Neural crest cell (in vitro differentiated cells): Measurements from ENCODE around the gene LPCAT1. TPM values are rescaled to one million over a fixed set of nuclear protein-coding genes. Genes with fewer than 3 reads are reported as not detected.
A peak's percentile ranks its signal among the peaks of the same experiment; 100 is the strongest.
"Not testable (repeated sequence)": the region's sequence is repeated elsewhere in the genome, so short reads cannot be mapped to it uniquely, and the experiment has no call there.

Experiments used
- DNase-seq: peaks from one replicate; pipeline ENCODE4 v3.0.0; 2021; ENCODE audit warnings: low read depth, mixed read lengths, low spot score
- H3K27ac Mint-ChIP-seq: one replicate; pipeline ENCODE4 v1.8.0; 2021; ENCODE audit warnings: mild to moderate bottlenecking, mixed read lengths; ENCODE audit not compliant: unreplicated experiment
- H3K27me3 Mint-ChIP-seq: 2 replicates; pipeline ENCODE4 v1.8.0; 2021; ENCODE audit warnings: low read depth, mild to moderate bottlenecking, mixed read lengths
- H3K36me3 Mint-ChIP-seq: 2 replicates; pipeline ENCODE4 v1.8.0; 2021; ENCODE audit warnings: low read depth, mild to moderate bottlenecking, mixed read lengths
- H3K4me1 Mint-ChIP-seq: 2 replicates; pipeline ENCODE4 v1.8.0; 2021; ENCODE audit warnings: mixed read lengths
- H3K4me3 Mint-ChIP-seq: one replicate; pipeline ENCODE4 v1.8.0; 2021; ENCODE audit warnings: mild to moderate bottlenecking, mixed read lengths
- H3K9me3 Mint-ChIP-seq: 2 replicates; pipeline ENCODE4 v1.8.0; 2021; ENCODE audit warnings: mixed read lengths
- total RNA-seq: library from RNA; stranded (reverse); gene quantifications from 2 replicates; pipeline ENCODE4 v1.2.1, GENCODE V29; 2021
- TF ChIP-seq, protein P1 (sequence below): fragments of 200-600 bp; sonication (generic); conservative IDR thresholded peaks from 2 replicates; pipeline ENCODE4 v1.5.0; 2021; ENCODE audit warnings: antibody characterized with exemption, mild to moderate bottlenecking

Gene LPCAT1
- total RNA-seq, 1 donor from 2014 or later, result 111 TPM

DNA sequence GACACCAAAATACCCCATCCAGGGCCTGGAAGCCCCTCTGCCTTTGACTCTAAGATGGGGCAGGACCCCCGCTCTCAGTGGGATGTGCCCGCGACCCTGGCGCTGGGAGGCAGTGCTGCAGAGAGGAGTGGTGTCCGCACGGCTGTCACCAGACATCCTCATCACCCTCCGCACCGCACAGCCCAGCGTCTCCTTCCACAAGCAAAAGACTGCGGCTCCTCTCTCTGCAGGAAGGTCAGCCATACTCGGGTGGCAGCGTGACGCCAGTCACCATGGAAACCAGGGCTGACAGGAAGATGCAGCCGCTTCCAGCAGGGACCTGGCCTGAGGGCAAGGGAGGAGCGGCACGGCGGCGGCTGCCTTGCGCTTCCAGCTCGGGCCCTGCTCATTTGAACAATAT is 61.4 kb downstream of the LPCAT1 start:
- Mint-ChIP-seq H3K4me3 (peak overlapping the region; percentile 77), H3K4me1 (peaks cover 6% of the 10 kb centered on the region), H3K27me3 (peaks cover 2% of the 10 kb centered on the region), H3K27ac (no peak overlapping the region), H3K9me3 (peaks cover 13% of the 10 kb centered on the region), H3K36me3 (peaks cover 61% of the 10 kb centered on the region)
- DNase-seq, result peak; percentile 38
- TF ChIP-seq, protein P1, sequence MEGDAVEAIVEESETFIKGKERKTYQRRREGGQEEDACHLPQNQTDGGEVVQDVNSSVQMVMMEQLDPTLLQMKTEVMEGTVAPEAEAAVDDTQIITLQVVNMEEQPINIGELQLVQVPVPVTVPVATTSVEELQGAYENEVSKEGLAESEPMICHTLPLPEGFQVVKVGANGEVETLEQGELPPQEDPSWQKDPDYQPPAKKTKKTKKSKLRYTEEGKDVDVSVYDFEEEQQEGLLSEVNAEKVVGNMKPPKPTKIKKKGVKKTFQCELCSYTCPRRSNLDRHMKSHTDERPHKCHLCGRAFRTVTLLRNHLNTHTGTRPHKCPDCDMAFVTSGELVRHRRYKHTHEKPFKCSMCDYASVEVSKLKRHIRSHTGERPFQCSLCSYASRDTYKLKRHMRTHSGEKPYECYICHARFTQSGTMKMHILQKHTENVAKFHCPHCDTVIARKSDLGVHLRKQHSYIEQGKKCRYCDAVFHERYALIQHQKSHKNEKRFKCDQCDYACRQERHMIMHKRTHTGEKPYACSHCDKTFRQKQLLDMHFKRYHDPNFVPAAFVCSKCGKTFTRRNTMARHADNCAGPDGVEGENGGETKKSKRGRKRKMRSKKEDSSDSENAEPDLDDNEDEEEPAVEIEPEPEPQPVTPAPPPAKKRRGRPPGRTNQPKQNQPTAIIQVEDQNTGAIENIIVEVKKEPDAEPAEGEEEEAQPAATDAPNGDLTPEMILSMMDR, result no peak

DNA sequence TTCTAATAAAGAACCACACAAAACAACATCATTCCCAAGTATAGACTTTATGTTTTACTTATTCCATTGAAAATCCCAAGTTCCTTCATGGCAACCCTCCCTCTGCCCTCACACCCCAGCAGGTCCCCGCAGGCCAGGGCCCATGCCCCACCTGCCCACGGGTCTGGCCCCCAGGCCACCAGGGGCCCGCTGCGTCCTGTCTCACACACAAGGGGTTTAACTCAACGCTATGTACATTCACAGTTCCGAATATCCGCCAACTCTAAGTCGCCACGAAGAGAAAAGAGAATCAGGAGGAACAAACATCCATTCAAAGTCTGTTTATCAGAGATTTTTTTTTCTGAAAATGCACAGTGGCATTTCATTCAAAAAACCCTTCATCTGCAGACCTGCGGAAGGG is 62.4 kb downstream of the LPCAT1 start:
- Mint-ChIP-seq H3K4me1 (peaks cover 6% of the 10 kb centered on the region), H3K36me3 (peaks cover 70% of the 10 kb centered on the region), H3K4me3 (no peak overlapping the region), H3K9me3 (peaks cover 20% of the 10 kb centered on the region), H3K27ac (no peak overlapping the region), H3K27me3 (peaks cover 6% of the 10 kb centered on the region)
- TF ChIP-seq, protein P1, result no peak
- no peak for DNase-seq

DNA sequence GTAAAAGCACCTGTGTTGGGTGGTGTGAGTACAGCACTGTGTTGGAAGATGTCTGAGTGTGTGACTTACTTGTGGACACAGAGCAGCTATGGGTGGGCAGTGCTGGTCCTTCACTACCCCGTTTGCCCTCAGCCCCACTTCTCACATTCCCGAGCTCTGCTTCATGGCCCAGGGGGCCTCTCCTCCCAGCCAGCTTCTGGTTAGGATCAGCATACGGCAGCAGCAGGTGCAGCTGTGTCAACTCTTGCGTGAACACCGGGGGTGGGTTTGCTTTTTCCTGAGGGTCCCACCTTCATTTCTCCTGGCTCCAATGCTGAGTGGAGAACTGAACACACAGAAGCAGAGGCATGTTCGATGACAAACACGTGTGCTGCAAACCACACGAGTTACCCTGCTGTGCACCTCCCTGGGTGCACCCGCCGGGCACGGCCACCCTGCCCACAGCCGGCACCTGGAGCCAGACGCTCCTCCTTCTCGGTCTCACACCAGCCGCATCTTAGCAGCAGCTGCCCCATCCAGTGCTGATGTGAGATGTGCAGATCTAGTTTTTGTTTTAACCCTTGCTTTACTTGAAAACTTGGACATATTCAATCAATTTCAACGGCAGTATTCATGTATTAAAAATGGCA is 63.6 kb downstream of the LPCAT1 start:
- TF ChIP-seq, protein P1, result no peak
- H3K27ac Mint-ChIP-seq, result no peak overlapping the region
- peaks cover 64% of the 10 kb centered on the region for H3K36me3 Mint-ChIP-seq

DNA sequence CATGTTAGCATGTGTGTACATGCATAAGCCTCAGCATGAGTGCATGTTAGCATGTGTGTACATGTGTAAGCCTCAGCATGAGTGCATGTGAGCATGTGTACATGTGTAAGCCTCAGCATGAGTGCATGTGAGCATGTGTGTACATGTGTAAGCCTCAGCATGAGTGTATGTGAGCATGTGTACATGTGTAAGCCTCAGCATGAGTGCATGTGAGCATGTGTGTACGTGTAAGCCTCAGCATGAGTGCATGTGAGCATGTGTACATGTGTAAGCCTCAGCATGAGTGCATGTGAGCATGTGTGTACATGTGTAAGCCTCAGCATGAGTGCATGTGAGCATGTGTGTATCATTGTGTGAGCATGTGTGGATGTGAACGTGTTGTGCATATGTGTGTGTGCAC is 64.3 kb downstream of the LPCAT1 start:
- H3K4me1 Mint-ChIP-seq, H3K4me3 Mint-ChIP-seq, DNase-seq, H3K27ac Mint-ChIP-seq: not testable (repeated sequence)
- Mint-ChIP-seq H3K36me3 (peaks cover 58% of the 10 kb centered on the region), H3K9me3 (peaks cover 14% of the 10 kb centered on the region), H3K27me3 (peaks cover 13% of the 10 kb centered on the region)

More for the DNA sequence above, 63.6 kb downstream of the LPCAT1 start:
- H3K9me3 Mint-ChIP-seq, result peaks cover 17% of the 10 kb centered on the region
- DNase-seq, result no peak
- peaks cover 11% of the 10 kb centered on the region for H3K27me3 Mint-ChIP-seq
- H3K4me3 Mint-ChIP-seq, result no peak overlapping the region
- H3K4me1 Mint-ChIP-seq, result peaks cover 6% of the 10 kb centered on the region

DNA sequence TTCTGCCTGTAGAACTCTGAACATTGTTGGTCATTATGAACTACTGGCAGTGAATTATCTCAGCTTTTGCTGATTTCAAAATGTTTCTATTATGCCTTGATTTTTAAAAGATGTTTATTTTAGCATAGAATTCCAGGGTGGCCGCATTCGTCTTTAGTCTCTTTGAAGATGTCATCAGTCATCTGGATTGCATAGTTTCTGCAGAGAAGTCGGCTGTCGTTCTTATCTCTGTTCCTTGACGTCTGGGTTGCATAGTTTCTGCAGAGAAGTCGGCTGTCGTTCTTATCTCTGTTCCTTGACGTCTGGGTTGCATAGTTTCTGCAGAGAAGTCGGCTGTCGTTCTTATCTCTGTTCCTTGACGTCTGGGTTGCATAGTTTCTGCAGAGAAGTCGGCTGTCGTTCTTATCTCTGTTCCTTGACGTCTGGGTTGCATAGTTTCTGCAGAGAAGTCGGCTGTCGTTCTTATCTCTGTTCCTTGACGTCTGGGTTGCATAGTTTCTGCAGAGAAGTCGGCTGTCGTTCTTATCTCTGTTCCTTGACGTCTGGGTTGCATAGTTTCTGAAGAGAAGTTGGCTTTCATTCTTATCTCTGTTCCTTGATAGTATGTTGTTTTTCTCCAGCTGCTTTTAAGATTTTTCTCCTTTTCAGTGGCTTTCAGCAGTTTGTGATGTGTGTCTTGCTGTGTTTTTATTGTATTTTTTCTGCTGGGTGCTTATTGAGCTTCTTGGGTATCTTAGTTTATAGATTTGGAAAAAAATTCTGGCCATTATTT is 67.5 kb downstream of the LPCAT1 start:
- DNase-seq, H3K4me3 Mint-ChIP-seq, H3K4me1 Mint-ChIP-seq, H3K27ac Mint-ChIP-seq: not testable (repeated sequence)
- H3K36me3 Mint-ChIP-seq, result peaks cover 39% of the 10 kb centered on the region
- peaks cover 23% of the 10 kb centered on the region for H3K9me3 Mint-ChIP-seq
- peaks cover 35% of the 10 kb centered on the region for H3K27me3 Mint-ChIP-seq

DNA sequence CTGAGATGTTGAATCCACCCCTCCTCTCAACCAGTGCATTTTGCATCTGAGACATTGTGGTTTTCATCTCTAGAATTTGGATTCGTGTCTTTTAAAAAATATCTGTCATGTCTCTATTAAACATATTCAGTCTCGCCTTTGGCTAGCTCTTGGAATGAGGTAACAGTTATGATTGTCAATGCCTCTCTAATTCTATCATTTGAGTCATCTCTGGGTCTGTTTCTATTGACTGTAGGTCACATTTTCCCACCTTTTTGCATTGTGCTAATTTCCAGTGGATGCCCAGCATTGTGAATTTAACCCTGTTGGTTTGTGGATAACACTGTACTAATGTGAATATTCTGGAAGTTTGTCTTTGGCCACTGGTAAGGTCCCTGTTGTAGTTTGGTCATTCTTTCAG is 70.1 kb downstream of the LPCAT1 start:
- TF ChIP-seq, protein P1, result no peak
- Mint-ChIP-seq H3K27ac (no peak overlapping the region), H3K9me3 (peaks cover 25% of the 10 kb centered on the region), H3K4me3 (no peak overlapping the region), H3K27me3 (peaks cover 61% of the 10 kb centered on the region), H3K4me1 (no peaks in the 10 kb centered on the region), H3K36me3 (peaks cover 27% of the 10 kb centered on the region)
- no peak for DNase-seq
